Sigmoid colon (tissue), 7 donors: ENCODE measurements around the gene ANGPTL2. TPM values are rescaled to one million over a fixed set of nuclear protein-coding genes. Genes with fewer than 3 reads are reported as not detected.

ENCODE experiments used
- DNase-seq: peaks from one replicate; pipeline ENCODE4 v3.0.0-alpha.2; 2019
- H3K27ac ChIP-seq, 4 donors: fragments of 200-600 bp; sonication (generic); one replicate each; pipeline ENCODE4 v1.5.1; 2016 to 2019; ENCODE audit warnings: mild to moderate bottlenecking in 1 of 4
- H3K27me3 ChIP-seq, 3 donors: fragments of 200-600 bp; sonication (generic); one replicate each; pipeline ENCODE4 v1.5.1; 2019; ENCODE audit warnings: mild to moderate bottlenecking in 1 of 3
- H3K36me3 ChIP-seq, 4 donors: fragments of 200-600 bp; sonication (generic); one replicate each; pipeline ENCODE4 v1.5.1; 2016 to 2019
- H3K4me1 ChIP-seq, 4 donors: fragments of 200-600 bp; sonication (generic); one replicate each; pipeline ENCODE4 v1.5.1; 2017 to 2019
- H3K4me3 ChIP-seq, 4 donors: fragments of 200-600 bp; sonication (generic); one replicate each; pipeline ENCODE4 v1.5.1; 2017 to 2019; ENCODE audit warnings: mild to moderate bottlenecking in 2 of 4, moderate library complexity in 1 of 4
- H3K9me3 ChIP-seq, 4 donors: fragments of 200-600 bp in 3 of 4; sonication (generic) in 3 of 4; one replicate each; pipeline versions ENCODE4 v1.5.1 to v1.6.1; 2013 to 2019
- CTCF ChIP-seq, 4 experiments: fragments of 450-650 bp in 3 of 4; fragments of 200-600 bp in 1 of 4; IDR thresholded peaks; one replicate each; pipeline ENCODE4 v1.5.1; 2016 to 2019; ENCODE audit warnings: antibody characterized with exemption in 4 of 4, mild to moderate bottlenecking in 3 of 4, moderate library complexity in 2 of 4
- EP300 ChIP-seq, 4 donors: sonication (generic); formaldehyde crosslinking; IDR thresholded peaks; one replicate each; pipeline ENCODE4 v1.6.1; 2017; ENCODE audit warnings: antibody characterized with exemption in 4 of 4
- POLR2A ChIP-seq, 2 donors: fragments of 450-650 bp; IDR thresholded peaks; one replicate each; pipeline ENCODE4 v1.6.1; 2016; ENCODE audit warnings: antibody characterized with exemption in 2 of 2, mild to moderate bottlenecking in 2 of 2, moderate library complexity in 2 of 2
- POLR2AphosphoS5 ChIP-seq, 4 donors: sonication (generic); formaldehyde crosslinking; IDR thresholded peaks; one replicate each; pipeline ENCODE4 v1.6.1; 2017; ENCODE audit warnings: antibody characterized with exemption in 4 of 4
- WGBS, 2 donors: extraction: QIAGEN DNeasy Blood & Tissue Kit; methylation state at CpG; one replicate each; pipeline ENCODE4 v1.1.7; 2013; 5-methylcytosine and 5-hydroxymethylcytosine counted together
- intact Hi-C: fragments of 100-400 bp; cut with DNase I; formaldehyde crosslinking; loops from one replicate; pipeline ENCODE4 v1.15.1; 2023
- polyA plus RNA-seq, 3 donors: library from polyadenylated mRNA; stranded (reverse); fragments of 200-250 nt; gene quantifications; one replicate each; pipeline ENCODE4 v1.2.3, GENCODE V29; 2013
- total RNA-seq, 4 donors: library from RNA; depleted of rRNA; stranded (reverse); fragments of >200 nt; gene quantifications; one replicate each; pipeline ENCODE4 v1.1.0, GENCODE V29; 2016
- donor health status: healthy with polysubstance abuse.
- donor health status: Bipolar disorder and iron deficiency.
- donor health status: healthy.

ANGPTL2 gene
- total and polyA plus RNA-seq, 7 donors, result 0.69 to 112 (median 50.5) TPM

DNA sequence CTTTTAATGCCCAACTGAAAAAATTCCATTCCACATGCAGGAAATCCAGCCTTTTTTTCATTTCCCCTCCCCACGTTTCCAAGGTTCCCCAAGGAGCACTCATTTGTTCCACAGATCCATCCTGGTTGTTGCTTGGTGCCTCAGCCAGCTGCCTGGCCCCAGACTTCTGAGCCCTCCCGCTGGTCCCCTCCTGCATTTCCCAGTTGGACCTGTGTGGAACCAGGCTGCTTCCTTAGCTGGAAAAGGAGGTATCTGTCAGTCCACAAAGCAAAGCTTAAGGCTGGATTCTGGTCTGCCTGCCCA lies 44.8 kb downstream of the ANGPTL2 start:
- Histone ChIP-seq H3K27me3 (no peaks in the 10 kb centered on the region), H3K27ac (peak overlapping the region in 2 of 4 donors; percentile 3 to 37), H3K9me3 (no peaks in the 10 kb centered on the region), H3K4me3 (no peak overlapping the region), H3K4me1 (peaks cover 0 to 25% (median 21%) of the 10 kb centered on the region in 4 donors), H3K36me3 (no peaks in the 10 kb centered on the region)
- DNase-seq, result peak; percentile 46
- 84 to 93% methylated on average over 2 of the region's 2 CpGs for WGBS, 2 donors
- TF ChIP-seq EP300 (IDR thresholded peaks at IDR 0.05) (no peak), POLR2AphosphoS5 (IDR thresholded peaks at IDR 0.05) (no peak), POLR2A (IDR thresholded peaks at IDR 0.05) (no peak), CTCF (IDR thresholded peaks at IDR 0.05) (no peak)
- intact Hi-C loops, result no loop called here

DNA sequence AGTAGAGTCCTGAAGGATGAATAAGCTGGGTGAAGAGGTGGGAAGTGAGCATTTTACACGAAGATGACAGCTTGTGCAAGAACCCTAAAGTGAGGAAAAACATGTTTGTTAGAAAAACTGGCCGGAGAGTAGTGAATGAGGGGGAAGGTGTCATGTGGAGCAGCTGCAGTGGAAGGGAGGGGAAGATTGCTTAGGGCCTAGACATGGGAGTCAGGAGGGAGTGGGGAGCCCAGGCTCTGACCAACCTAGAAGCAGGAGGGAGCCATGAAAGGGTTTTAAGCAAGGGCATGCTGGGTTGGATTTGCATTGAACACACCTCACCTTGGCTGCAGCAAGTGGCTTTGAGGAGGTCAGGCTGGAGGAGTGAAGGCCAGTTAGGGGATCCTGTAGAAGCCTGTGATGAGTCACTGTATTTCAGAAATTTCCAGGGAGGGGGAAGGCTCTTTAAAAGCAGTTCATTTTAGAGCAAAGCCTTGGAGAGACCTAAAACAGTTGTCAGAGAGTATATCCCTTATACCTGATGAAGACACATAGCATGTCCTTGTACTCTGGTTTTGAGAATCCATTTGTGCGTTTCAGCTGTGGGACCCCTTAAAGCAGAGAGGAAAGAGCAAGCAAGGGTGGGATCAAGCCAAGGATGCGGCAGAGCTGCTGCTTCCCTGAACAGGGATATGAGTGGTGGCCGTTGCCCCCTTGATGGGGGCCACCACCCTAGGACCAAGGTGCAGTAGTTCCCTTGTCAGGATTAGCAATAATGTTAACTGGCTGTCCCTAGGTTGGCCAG lies 45.4 kb downstream of the ANGPTL2 start:
- intact Hi-C loops, result no loop called here
- peak; percentile 57 for DNase-seq

DNA sequence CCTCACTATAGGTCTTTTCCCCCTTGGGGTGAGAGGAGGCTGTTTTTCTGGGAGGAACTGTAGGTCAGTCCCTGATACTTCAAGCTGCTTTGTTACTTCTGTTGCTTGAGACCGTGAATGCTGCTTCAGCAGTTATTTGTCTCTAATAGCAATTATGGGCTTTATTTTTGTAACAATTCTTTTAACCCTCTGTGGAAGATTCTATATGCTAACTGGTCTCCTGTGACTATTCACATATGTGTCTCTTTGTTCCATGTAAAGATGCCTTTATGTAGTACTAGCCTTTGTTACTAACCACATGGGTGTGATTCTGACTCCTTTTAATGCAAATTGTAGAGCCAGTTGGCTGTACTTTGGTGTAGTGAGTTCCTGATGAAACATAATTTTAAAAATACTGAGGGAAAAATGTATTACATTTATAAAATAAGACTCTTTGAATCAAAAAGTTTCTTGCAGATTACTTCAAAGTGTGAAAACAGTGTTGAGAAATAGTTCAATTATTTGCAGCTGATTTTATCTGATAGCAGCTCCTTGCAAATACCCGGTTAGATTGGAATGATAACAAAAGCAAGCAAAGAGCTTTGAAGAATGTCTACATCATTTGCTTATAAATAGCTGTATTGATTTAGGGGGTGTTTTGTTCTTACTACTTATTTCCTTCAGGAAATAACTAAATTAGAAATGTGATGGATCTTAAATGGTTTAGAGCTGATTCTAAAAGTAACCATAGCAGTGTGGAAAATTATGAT lies 46.6 kb downstream of the ANGPTL2 start:
- intact Hi-C loops, result no loop called here

More for the DNA sequence above, 45.4 kb downstream of the ANGPTL2 start:
- TF ChIP-seq CTCF (IDR thresholded peaks at IDR 0.05) (no peak), EP300 (IDR thresholded peaks at IDR 0.05) (no peak), POLR2AphosphoS5 (IDR thresholded peaks at IDR 0.05) (no peak), POLR2A (IDR thresholded peaks at IDR 0.05) (no peak)
- Histone ChIP-seq H3K4me1 (peaks cover 0 to 25% (median 21%) of the 10 kb centered on the region in 4 donors), H3K9me3 (no peaks in the 10 kb centered on the region), H3K27me3 (no peaks in the 10 kb centered on the region), H3K4me3 (no peak overlapping the region), H3K27ac (peak overlapping the region in 3 of 4 donors; percentile 3 to 37 (median 3)), H3K36me3 (peaks cover 0 to 1% (median 0%) of the 10 kb centered on the region in 4 donors)
- WGBS, 2 donors, result 86 to 93% methylated on average over 5 of the region's 5 CpGs

More for the DNA sequence above, 46.6 kb downstream of the ANGPTL2 start:
- H3K27ac ChIP-seq, result peak overlapping the region in 2 of 4 donors; percentile 4 to 49
- no peaks in the 10 kb centered on the region for H3K27me3 ChIP-seq
- peaks cover 0 to 25% (median 21%) of the 10 kb centered on the region in 4 donors for H3K4me1 ChIP-seq
- WGBS, 2 donors, result 76 to 78% methylated on average over 2 of the region's 2 CpGs
- H3K36me3 ChIP-seq, result peaks cover 0 to 5% (median 0%) of the 10 kb centered on the region in 4 donors
- no peak for DNase-seq
- peaks cover 0 to 2% (median 0%) of the 10 kb centered on the region in 4 donors for H3K9me3 ChIP-seq
- no peak overlapping the region for H3K4me3 ChIP-seq
- TF ChIP-seq POLR2A (IDR thresholded peaks at IDR 0.05), result no peak
- no peak for TF ChIP-seq POLR2AphosphoS5 (IDR thresholded peaks at IDR 0.05)
- no peak for TF ChIP-seq EP300 (IDR thresholded peaks at IDR 0.05)
- TF ChIP-seq CTCF (IDR thresholded peaks at IDR 0.05), result no peak
